ENCODE data around the gene ZNF853.

- TF ChIP-seq CTCF (IDR thresholded peaks at IDR 0.05; ENCODE audit: low read depth, low read length), result no peak
- no peak for TF ChIP-seq POLR2A (IDR thresholded peaks at IDR 0.05; ENCODE audit: extremely low read depth, insufficient read length)
- TF ChIP-seq MAX (IDR thresholded peaks at IDR 0.05; ENCODE audit: low read depth, low read length), result no peak
Observed at GRCh38 chr7:6631605-6632004, 16.2 kb downstream of the ZNF853 start.
